ENCODE data around the gene PHC2. TPM values are rescaled to one million over a fixed set of nuclear protein-coding genes. Genes with fewer than 3 reads are reported as not detected.

The PHC2 gene
- total RNA-seq, 1 experiment from 2014 or later: 142 TPM

GRCh38 chr1:33332357-33332789 is 98.5 kb downstream of the PHC2 start:
- DNase-seq (ENCODE audit: low read depth): peak; percentile 75

- peak; percentile 94 for DNase-seq (ENCODE audit: low read depth)
These were observed 99.2 kb downstream of the PHC2 start for GRCh38 chr1:33331444-33332356.

- DNase-seq (ENCODE audit: low read depth): no peak
These were observed 100.0 kb downstream of the PHC2 start for GRCh38 chr1:33330906-33331305.

GRCh38 chr1:33330361-33330890 is 100.5 kb downstream of the PHC2 start:
- no peak for DNase-seq (ENCODE audit: low read depth)

GRCh38 chr1:33329600-33330305 is 101.1 kb downstream of the PHC2 start:
- no peak for DNase-seq (ENCODE audit: low read depth)

- no peak for DNase-seq (ENCODE audit: low read depth)
These were observed 102.1 kb downstream of the PHC2 start for GRCh38 chr1:33328817-33329216.

GRCh38 chr1:33327587-33328325 is 103.1 kb downstream of the PHC2 start:
- DNase-seq (ENCODE audit: low read depth): peak; percentile 100

- no peak for DNase-seq (ENCODE audit: low read depth)
These were observed 104.1 kb downstream of the PHC2 start for GRCh38 chr1:33326785-33327184.

GRCh38 chr1:33324677-33325575 is 106.0 kb downstream of the PHC2 start:
- DNase-seq (ENCODE audit: low read depth): no peak

- DNase-seq (ENCODE audit: low read depth): no peak
These were observed 107.0 kb downstream of the PHC2 start for GRCh38 chr1:33323663-33324477.

GRCh38 chr1:33322870-33323585 is 107.9 kb downstream of the PHC2 start:
- no peak for DNase-seq (ENCODE audit: low read depth)

- no peak for DNase-seq (ENCODE audit: low read depth)
These were observed 108.8 kb downstream of the PHC2 start for GRCh38 chr1:33322109-33322508.

GRCh38 chr1:33321178-33321577 is 109.7 kb downstream of the PHC2 start:
- DNase-seq (ENCODE audit: low read depth): no peak

- no peak for DNase-seq (ENCODE audit: low read depth)
These were observed 110.2 kb downstream of the PHC2 start, which contains the start of gene A3GALT2 for GRCh38 chr1:33320619-33321165. A3GALT2 (minus strand) TSS chr1:33321098; CDS start chr1:33321098, 0 bp downstream.

- DNase-seq (ENCODE audit: low read depth): no peak
These were observed 110.8 kb downstream of the PHC2 start for GRCh38 chr1:33319949-33320618.

- DNase-seq (ENCODE audit: low read depth): no peak
These were observed 111.5 kb downstream of the PHC2 start for GRCh38 chr1:33319186-33319948.

GRCh38 chr1:33317946-33318345 is 112.9 kb downstream of the PHC2 start:
- no peak for DNase-seq (ENCODE audit: low read depth)

- DNase-seq (ENCODE audit: low read depth): no peak
These were observed 113.5 kb downstream of the PHC2 start for GRCh38 chr1:33317354-33317753.

Measured in RPMI7951 (cell line).